GM12873 (cell line): Measurements from ENCODE around the gene FSHR.

ENCODE experiments used
- CTCF ChIP-seq: IDR thresholded peaks from 2 replicates; pipeline ENCODE4 v1.5.1; 2012; ENCODE audit warnings: low read depth, mild to moderate bottlenecking, moderate library complexity, low read length, control low read depth; ENCODE audit not compliant: insufficient read depth; ENCODE audit errors: missing control alignments

FSHR gene

GRCh38 chr2:48980846-48981245 is 173.5 kb downstream of the FSHR start:
- no peak for TF ChIP-seq CTCF

- TF ChIP-seq CTCF: no peak
Measured at GRCh38 chr2:48979691-48980090, 174.6 kb downstream of the FSHR start.

- no peak for TF ChIP-seq CTCF
Measured at GRCh38 chr2:48978131-48978530, 176.2 kb downstream of the FSHR start.

GRCh38 chr2:48971801-48972200 is 182.5 kb downstream of the FSHR start:
- TF ChIP-seq CTCF: no peak

- TF ChIP-seq CTCF: no peak
Measured at GRCh38 chr2:48968011-48968410, 186.3 kb downstream of the FSHR start.

- no peak for TF ChIP-seq CTCF
Measured at GRCh38 chr2:48965204-48965603, 189.1 kb downstream of the FSHR start.

- no peak for TF ChIP-seq CTCF
Measured at GRCh38 chr2:48961009-48961408, 193.3 kb downstream of the FSHR start.
